ENCODE data around the gene CTTNBP2NL. TPM values are rescaled to one million over a fixed set of nuclear protein-coding genes. Genes with fewer than 3 reads are reported as not detected.

CTTNBP2NL gene
- total RNA-seq, 1 experiment from 2014 or later: 38.8 TPM

GRCh38 chr1:112504661-112505399 lies 108.8 kb downstream of the CTTNBP2NL start:
- H2BK5ac ChIP-seq (ENCODE audit: insufficient read length, low read length): no peak overlapping the region
- peaks cover 28% of the 10 kb centered on the region for H3K23me2 ChIP-seq (ENCODE audit: insufficient read length, low read depth, low read length, poor library complexity, severe bottlenecking)
- H2AK5ac ChIP-seq (ENCODE audit: insufficient read length, low read length): no peak overlapping the region
- no peak overlapping the region for H3K23ac ChIP-seq (ENCODE audit: insufficient read length, low read depth, low read length)
- no peak overlapping the region for H2BK12ac ChIP-seq (ENCODE audit: insufficient read length, low read depth, low read length)
- no peaks in the 10 kb centered on the region for H3K9me3 ChIP-seq (ENCODE audit: control insufficient read depth, low read depth, low read length)
- no peak overlapping the region for H4K5ac ChIP-seq (ENCODE audit: insufficient read length, low read depth, low read length)
- H4K91ac ChIP-seq (ENCODE audit: insufficient read length, low read depth, low read length): no peak overlapping the region
- no peaks in the 10 kb centered on the region for H3K36me3 Mint-ChIP-seq (ENCODE audit: insufficient read depth in 1 of 3, low read depth in 3 of 3)
- no peak overlapping the region for H3K4me2 ChIP-seq (ENCODE audit: insufficient read depth, insufficient read length, low read length)
- H3T11ph ChIP-seq (ENCODE audit: low read length): no peak overlapping the region
- no peak overlapping the region for H3K27ac Mint-ChIP-seq
- H2BK15ac ChIP-seq (ENCODE audit: low read depth, low read length): no peak overlapping the region
- H3K4ac ChIP-seq (ENCODE audit: low read depth, low read length): no peak overlapping the region
- peaks cover 43% of the 10 kb centered on the region for H3K27me3 ChIP-seq (ENCODE audit: insufficient read depth, low read length)
- H3K4me1 Mint-ChIP-seq: peaks cover 22 to 49% of the 10 kb centered on the region in 2 experiments
- H4K20me1 ChIP-seq (ENCODE audit: control insufficient read depth, insufficient read depth, insufficient read length): no peaks in the 10 kb centered on the region
- 0 out of 2 replicates have a peak, but pooled peaks cover 2% of the 10 kb centered on the region for H3K4me1 ChIP-seq (ENCODE audit: insufficient read depth, low read length)
- H4K8ac ChIP-seq (replicated peaks; ENCODE audit: insufficient read length, low read depth, low read length): no peak overlapping the region
- WGBS (ENCODE audit: extremely low coverage, insufficient read length, low lambda C conversion rate): no CpG with 5 or more reads among the region's 6 CpGs
- H3K18ac ChIP-seq (ENCODE audit: insufficient read length, low read depth, low read length): no peak overlapping the region
- no peaks in the 10 kb centered on the region; a peak in 1 of 5 replicates for H3K9me3 Mint-ChIP-seq
- H3K79me1 ChIP-seq (ENCODE audit: insufficient read depth, low read depth, low read length, poor library complexity, severe bottlenecking): no peaks in the 10 kb centered on the region
- H3K14ac ChIP-seq (ENCODE audit: insufficient read depth, low read length): no peak overlapping the region
- no peak overlapping the region for H3K4me3 Mint-ChIP-seq
- TF ChIP-seq, protein P1, sequence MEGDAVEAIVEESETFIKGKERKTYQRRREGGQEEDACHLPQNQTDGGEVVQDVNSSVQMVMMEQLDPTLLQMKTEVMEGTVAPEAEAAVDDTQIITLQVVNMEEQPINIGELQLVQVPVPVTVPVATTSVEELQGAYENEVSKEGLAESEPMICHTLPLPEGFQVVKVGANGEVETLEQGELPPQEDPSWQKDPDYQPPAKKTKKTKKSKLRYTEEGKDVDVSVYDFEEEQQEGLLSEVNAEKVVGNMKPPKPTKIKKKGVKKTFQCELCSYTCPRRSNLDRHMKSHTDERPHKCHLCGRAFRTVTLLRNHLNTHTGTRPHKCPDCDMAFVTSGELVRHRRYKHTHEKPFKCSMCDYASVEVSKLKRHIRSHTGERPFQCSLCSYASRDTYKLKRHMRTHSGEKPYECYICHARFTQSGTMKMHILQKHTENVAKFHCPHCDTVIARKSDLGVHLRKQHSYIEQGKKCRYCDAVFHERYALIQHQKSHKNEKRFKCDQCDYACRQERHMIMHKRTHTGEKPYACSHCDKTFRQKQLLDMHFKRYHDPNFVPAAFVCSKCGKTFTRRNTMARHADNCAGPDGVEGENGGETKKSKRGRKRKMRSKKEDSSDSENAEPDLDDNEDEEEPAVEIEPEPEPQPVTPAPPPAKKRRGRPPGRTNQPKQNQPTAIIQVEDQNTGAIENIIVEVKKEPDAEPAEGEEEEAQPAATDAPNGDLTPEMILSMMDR (conservative IDR thresholded peaks at IDR 0.05): no peak
- no peak overlapping the region for H3K56ac ChIP-seq (ENCODE audit: insufficient read length, low read depth, low read length)
- H3K79me2 ChIP-seq (ENCODE audit: insufficient read depth, low read length): no peaks in the 10 kb centered on the region
- peaks cover 91% of the 10 kb centered on the region for H3K27me3 Mint-ChIP-seq (ENCODE audit: low read depth)
- H3K27ac ChIP-seq (ENCODE audit: insufficient read length, low read depth, low read length): no peak overlapping the region
- no peak overlapping the region for H2BK120ac ChIP-seq (ENCODE audit: low read depth, low read length, poor library complexity, severe bottlenecking)
- H2BK20ac ChIP-seq (ENCODE audit: low read depth, low read length, poor library complexity, severe bottlenecking): no peak overlapping the region
- no peak for DNase-seq
- H3K9ac ChIP-seq (ENCODE audit: extremely low read depth, insufficient read length, low read length): no peak overlapping the region
- H2AFZ ChIP-seq (ENCODE audit: low read length): no peak overlapping the region
